Smooth muscle cell of the pulmonary artery (primary cell): ENCODE data around the gene NIPSNAP3A. TPM values are rescaled to one million over a fixed set of nuclear protein-coding genes. Genes with fewer than 3 reads are reported as not detected.

Source experiments
- total RNA-seq: library from RNA; depleted of rRNA; stranded (reverse); fragments of >200 nt; gene quantifications from 2 replicates; pipeline ENCODE4 v1.2.3, GENCODE V29; 2014

Gene NIPSNAP3A
- 47.2 and 48.7 TPM in 2 replicates for total RNA-seq

GRCh38 chr9:104747565-104748358 is at the start of gene NIPSNAP3A:
NIPSNAP3A (plus strand) TSS chr9:104747683; CDS start chr9:104747793, 110 bp downstream.

Other genes with a start within 250 kb of the NIPSNAP3A start
- gene OR13F1, start 243.4 kb upstream of the NIPSNAP3A start, total RNA-seq, result not detected in 2 replicates
- not detected in 2 replicates for gene OR13C4, start 220.5 kb upstream of the NIPSNAP3A start, total RNA-seq
- gene OR13C3, start 210.8 kb upstream of the NIPSNAP3A start, total RNA-seq, result 0.07 TPM in 1 of 2 replicates, not detected in the other
- not detected in 2 replicates for gene OR13C8, start 178.5 kb upstream of the NIPSNAP3A start, total RNA-seq
- gene OR13C5, start 148.3 kb upstream of the NIPSNAP3A start, total RNA-seq, result 0.13 TPM in 1 of 2 replicates, not detected in the other
- 0.20 TPM in 1 of 2 replicates, not detected in the other for gene OR13C2, start 142.1 kb upstream of the NIPSNAP3A start, total RNA-seq
- gene OR13C9, start 129.5 kb upstream of the NIPSNAP3A start, total RNA-seq, result 0.10 TPM in 1 of 2 replicates, not detected in the other
- gene OR13D1, start 53.2 kb upstream of the NIPSNAP3A start, total RNA-seq, result not detected in 2 replicates
- gene NIPSNAP3B, start 16.4 kb downstream of the NIPSNAP3A start, total RNA-seq, result 1.2 and 1.3 TPM in 2 replicates
- 85.7 and 219 TPM in 2 replicates for gene ABCA1, start 180.5 kb downstream of the NIPSNAP3A start, total RNA-seq